Esophagus (tissue), 2 donors: ENCODE measurements around the gene GDAP1L1. TPM values are rescaled to one million over a fixed set of nuclear protein-coding genes. Genes with fewer than 3 reads are reported as not detected.
"Not testable (repeated sequence)": the region's sequence is repeated elsewhere in the genome, so short reads cannot be mapped to it uniquely, and the experiment has no call there.

Experiments used
- H3K27ac ChIP-seq, 2 donors: one replicate each; pipeline ENCODE4 v1.5.1; 2013; ENCODE audit warnings: low read depth in 2 of 2, mild to moderate bottlenecking in 2 of 2, inconsistent platforms in 1 of 2, low read length in 1 of 2, moderate library complexity in 1 of 2
- H3K27me3 ChIP-seq, 2 donors: one replicate each; pipeline ENCODE4 v1.6.1; 2013; ENCODE audit warnings: low read length in 2 of 2, control low read depth in 1 of 2, mild to moderate bottlenecking in 1 of 2; ENCODE audit not compliant: insufficient read depth in 2 of 2, control insufficient read depth in 1 of 2
- H3K36me3 ChIP-seq, 2 donors: one replicate each; pipeline ENCODE4 v1.6.1; 2013; ENCODE audit warnings: low read length in 1 of 2; ENCODE audit not compliant: control insufficient read depth in 2 of 2, insufficient read depth in 2 of 2
- H3K4me1 ChIP-seq, 2 donors: one replicate each; pipeline ENCODE4 v1.6.1; 2013; ENCODE audit warnings: low read length in 1 of 2; ENCODE audit not compliant: control insufficient read depth in 2 of 2, insufficient read depth in 2 of 2
- H3K4me3 ChIP-seq, 2 donors: one replicate each; pipeline ENCODE4 v1.5.1; 2013; ENCODE audit warnings: low read length in 2 of 2, mild to moderate bottlenecking in 2 of 2, low read depth in 1 of 2, moderate library complexity in 1 of 2
- H3K9me3 ChIP-seq, 2 donors: one replicate each; pipeline ENCODE4 v1.6.1; 2013; ENCODE audit warnings: mild to moderate bottlenecking in 2 of 2, low read depth in 1 of 2, low read length in 1 of 2, moderate library complexity in 1 of 2; ENCODE audit not compliant: control insufficient read depth in 2 of 2, insufficient read depth in 1 of 2
- WGBS, 2 donors: extraction: QIAGEN DNeasy Blood & Tissue Kit; methylation state at CpG; one replicate each; pipeline ENCODE4 v1.1.7; 2013; 5-methylcytosine and 5-hydroxymethylcytosine counted together
- polyA plus RNA-seq, 2 donors: library from polyadenylated mRNA; stranded (reverse); fragments of 200-250 nt; gene quantifications; one replicate each; pipeline ENCODE4 v1.2.3, GENCODE V29; 2013
- donor health status: healthy with polysubstance abuse.
- donor health status: Bipolar disorder and iron deficiency.

Gene GDAP1L1
- polyA plus RNA-seq, 2 donors: not detected

DNA sequence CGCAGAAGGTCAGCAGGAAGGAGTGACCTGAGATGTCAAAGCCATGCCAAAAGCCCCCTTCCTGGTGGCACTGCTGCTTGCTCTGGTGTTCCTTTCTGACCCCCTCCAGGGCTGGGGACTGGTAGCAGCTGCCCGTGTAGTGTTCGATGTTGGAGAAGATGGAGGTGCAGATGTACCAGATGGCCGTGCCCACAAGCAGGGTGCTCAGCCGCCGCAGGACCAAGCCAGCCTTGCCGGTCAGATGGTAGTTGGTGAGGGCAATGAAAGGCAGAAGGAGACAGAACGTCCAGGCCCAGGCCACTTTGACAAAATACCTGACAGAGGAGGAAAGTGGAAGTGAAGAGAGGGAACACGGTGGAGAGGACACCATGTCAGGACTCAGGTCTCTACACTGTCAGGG, 59.8 kb downstream of the GDAP1L1 start:
- peaks cover 3 to 9% of the 10 kb centered on the region in 2 donors for H3K4me1 ChIP-seq
- no peaks in the 10 kb centered on the region for H3K9me3 ChIP-seq
- H3K27ac ChIP-seq: no peak overlapping the region
- no peak overlapping the region for H3K4me3 ChIP-seq
- H3K27me3 ChIP-seq: no peaks in the 10 kb centered on the region
- WGBS, 2 donors: 90 to 93% methylated on average over 9 of the region's 9 CpGs
- peaks cover 0 to 3% of the 10 kb centered on the region in 2 donors for H3K36me3 ChIP-seq

DNA sequence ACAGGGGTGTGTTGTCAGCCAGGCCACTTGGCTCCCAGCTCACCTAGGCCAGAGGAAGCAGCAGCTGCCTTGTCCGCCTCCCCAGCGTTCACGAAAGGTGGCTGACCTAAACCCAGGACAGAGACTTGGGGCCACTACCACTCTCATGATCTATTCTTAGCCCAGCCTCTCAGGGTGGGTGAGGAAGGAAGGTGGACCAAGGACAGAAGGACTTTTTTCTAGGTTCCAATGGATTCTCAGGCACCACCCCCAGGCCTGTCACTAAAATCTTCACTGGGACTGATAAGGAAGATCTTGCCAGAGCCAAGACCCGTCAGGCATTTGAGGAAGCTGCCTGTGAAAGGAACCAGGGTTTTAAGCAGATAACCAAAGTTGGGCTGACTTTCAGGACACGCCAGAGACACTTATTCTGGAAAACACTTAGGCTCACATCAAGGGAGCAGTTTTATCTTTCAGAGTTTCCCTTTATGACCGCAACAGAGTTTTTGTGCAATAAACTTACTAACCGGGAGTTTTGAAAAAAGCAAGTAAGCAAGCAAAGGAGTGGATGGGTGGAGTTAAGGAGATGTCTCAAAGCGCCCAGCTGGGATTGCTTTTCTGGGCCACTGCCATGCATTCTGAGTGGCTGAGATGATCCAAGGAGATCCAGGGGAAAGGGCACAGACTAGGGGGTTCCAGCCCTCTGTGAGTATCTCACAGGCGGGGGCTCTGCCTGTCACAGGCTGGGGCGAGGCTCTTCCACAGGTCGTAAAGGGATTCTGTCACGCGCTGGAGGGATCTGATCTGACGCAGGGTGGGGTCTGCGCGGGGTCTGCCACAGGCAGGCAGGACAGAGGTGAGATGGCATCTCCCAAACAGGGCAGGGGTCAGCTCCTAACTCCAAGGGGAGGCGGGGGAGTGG, 62.9 kb downstream of the GDAP1L1 start:
- H3K9me3 ChIP-seq: no peaks in the 10 kb centered on the region
- 13 to 16% methylated on average over 16 to 17 of the region's 17 CpGs for WGBS, 2 donors
- no peaks in the 10 kb centered on the region for H3K27me3 ChIP-seq
- H3K27ac ChIP-seq: no peak overlapping the region
- peak overlapping the region; percentile 88 to 94 for H3K4me3 ChIP-seq
- peaks cover 0 to 3% of the 10 kb centered on the region in 2 donors for H3K36me3 ChIP-seq
- peaks cover 3 to 9% of the 10 kb centered on the region in 2 donors for H3K4me1 ChIP-seq

DNA sequence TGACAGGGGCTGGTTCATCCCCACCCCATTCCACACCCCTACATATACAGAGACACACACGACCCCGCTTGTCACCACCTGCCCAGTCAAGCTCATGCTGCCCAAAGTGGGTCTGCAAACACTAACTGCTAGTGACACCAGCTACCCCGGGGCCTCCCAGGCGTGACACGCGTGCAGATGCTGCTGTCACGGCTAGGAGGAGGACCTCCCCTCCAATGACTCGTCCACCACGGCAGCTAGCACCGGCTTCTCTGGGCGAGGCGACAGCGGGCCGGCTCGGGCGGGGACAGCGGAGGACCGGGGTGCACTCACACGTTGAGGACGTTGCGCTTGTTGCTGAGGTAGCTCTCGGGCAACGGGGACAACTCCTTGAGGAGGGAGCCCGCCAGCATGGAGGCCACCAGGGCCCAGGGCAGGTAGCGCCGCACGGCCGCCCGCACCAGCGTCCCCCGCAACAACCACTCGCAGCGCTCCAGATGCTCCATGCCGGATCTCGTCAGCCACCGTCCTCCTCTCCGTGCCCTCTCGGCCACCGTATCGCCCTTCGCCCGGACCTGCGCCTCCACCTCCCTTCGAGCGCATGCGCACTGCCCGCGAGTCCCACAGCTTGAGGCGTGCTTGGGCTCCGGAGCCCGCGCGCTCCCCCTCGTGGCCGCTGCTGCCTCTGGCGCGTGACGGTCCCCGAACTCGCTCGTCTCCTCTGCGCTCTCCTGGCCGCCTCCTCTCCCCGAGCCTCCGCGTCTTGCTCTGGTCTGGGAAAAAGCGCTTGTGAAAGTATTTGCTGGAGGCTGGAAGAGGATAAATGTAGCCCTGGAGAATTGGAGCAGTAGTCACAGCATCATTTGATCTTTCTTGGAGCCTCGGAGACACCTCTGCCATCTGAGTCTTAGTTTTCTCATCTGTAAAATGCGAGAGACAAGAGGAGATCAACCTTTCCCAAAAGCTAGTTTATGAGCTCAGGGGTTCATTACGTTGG, 63.8 kb downstream of the GDAP1L1 start, which contains the start of gene FITM2:
TSS of gene FITM2 (minus strand) at position 539 of the 976 bp plus-strand sequence. CDS start at position 485, 54 bp downstream.
- Histone ChIP-seq H3K27ac (peak within 1 kb of the TSS; percentile 64 to 65), H3K4me3 (peak within 1 kb of the TSS; percentile 88 to 94), H3K27me3 (no peaks in the 10 kb centered on the region), H3K36me3 (peaks cover 0 to 3% of the 10 kb centered on the region in 2 donors), H3K9me3 (no peaks in the 10 kb centered on the region), H3K4me1 (peaks cover 3 to 9% of the 10 kb centered on the region in 2 donors)
- 1% methylated on average over 59 to 70 of the region's 70 CpGs for WGBS, 2 donors

DNA sequence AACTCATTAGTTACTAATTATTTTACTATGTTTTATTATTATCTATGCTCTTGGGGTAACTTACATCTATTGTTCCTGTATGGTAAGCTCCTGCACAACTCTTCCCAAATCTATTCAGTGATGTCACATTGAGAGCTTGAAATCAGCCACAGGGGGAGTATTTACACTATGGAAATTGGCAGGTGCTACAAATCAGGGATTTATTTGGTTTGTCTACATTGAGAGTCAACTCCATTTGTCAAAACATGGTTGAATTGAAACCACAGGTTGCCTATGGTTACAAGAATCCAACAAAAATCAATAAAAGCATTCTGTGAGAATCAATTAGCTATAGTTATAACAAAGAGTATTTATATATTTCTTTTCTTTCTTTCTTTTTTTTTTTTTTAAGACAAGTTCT, 67.8 kb downstream of the GDAP1L1 start:
- no peaks in the 10 kb centered on the region for H3K27me3 ChIP-seq
- no peaks in the 10 kb centered on the region for H3K36me3 ChIP-seq
- peaks cover 0 to 6% of the 10 kb centered on the region in 2 donors for H3K4me1 ChIP-seq
- H3K9me3 ChIP-seq: no peaks in the 10 kb centered on the region
- no peak overlapping the region for H3K4me3 ChIP-seq
- H3K27ac ChIP-seq: no peak overlapping the region

DNA sequence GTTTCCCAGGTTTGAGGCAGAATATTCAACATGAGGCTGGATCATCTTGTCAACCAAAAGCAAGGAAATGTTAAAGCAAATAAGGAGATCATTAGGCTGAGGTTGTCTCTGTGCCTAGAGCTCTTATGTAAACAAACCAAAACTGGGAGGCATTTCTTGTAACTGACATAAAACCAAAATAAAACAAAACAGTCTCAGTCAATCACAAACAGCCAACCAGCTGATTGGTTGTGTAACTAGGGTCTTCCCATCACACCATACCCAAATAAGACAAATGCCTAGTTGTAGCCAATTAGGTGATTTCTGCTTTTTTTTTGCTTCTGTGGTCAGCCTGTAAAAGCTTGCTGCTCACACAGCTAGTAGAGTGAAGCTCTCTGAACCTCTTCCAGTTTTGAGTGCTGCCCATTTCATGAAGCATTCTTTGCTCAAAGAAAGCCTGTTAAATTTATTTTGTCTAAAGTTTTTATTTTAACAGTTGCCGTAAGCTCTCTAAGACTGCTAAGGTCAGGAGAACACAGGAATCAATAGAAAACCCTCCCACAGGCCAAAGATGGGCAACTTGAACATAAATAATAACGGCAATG, 72.8 kb downstream of the GDAP1L1 start:
- Histone ChIP-seq H3K4me3 (no peak overlapping the region), H3K9me3 (no peaks in the 10 kb centered on the region), H3K36me3 (no peaks in the 10 kb centered on the region), H3K27me3 (no peaks in the 10 kb centered on the region), H3K4me1 (peaks cover 0 to 4% of the 10 kb centered on the region in 2 donors), H3K27ac (no peak overlapping the region)
- 95% methylated on average over 2 of the region's 2 CpGs for WGBS, 2 donors

DNA sequence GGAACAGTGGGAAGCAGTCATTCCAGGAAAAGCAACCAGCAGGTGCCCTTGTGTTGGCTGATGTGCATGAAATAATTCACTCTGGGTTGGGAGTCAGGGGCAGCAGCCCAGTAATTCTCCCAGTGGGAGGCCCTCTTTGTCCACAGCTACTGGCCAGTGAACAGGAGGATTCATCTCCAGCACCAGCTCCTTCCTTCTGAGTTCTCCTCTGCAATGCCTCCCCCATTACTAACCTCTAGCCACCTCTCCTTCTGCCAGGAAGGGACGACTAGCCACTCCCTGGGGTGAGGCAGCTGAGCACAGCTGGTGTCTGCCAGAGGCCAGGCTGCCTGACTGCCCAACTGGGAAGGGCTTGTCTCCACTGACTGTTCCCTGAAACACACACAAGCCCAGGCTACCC, 77.2 kb downstream of the GDAP1L1 start:
- H3K27ac ChIP-seq: no peak overlapping the region
- H3K4me3 ChIP-seq: no peak overlapping the region
- H3K36me3 ChIP-seq: no peaks in the 10 kb centered on the region
- WGBS, 2 donors: 8 to 29% methylated on average over 1 of the region's 1 CpG
- peaks cover 0 to 3% of the 10 kb centered on the region in 2 donors for H3K27me3 ChIP-seq
- peaks cover 4 to 5% of the 10 kb centered on the region in 2 donors for H3K4me1 ChIP-seq
- H3K9me3 ChIP-seq: no peaks in the 10 kb centered on the region

DNA sequence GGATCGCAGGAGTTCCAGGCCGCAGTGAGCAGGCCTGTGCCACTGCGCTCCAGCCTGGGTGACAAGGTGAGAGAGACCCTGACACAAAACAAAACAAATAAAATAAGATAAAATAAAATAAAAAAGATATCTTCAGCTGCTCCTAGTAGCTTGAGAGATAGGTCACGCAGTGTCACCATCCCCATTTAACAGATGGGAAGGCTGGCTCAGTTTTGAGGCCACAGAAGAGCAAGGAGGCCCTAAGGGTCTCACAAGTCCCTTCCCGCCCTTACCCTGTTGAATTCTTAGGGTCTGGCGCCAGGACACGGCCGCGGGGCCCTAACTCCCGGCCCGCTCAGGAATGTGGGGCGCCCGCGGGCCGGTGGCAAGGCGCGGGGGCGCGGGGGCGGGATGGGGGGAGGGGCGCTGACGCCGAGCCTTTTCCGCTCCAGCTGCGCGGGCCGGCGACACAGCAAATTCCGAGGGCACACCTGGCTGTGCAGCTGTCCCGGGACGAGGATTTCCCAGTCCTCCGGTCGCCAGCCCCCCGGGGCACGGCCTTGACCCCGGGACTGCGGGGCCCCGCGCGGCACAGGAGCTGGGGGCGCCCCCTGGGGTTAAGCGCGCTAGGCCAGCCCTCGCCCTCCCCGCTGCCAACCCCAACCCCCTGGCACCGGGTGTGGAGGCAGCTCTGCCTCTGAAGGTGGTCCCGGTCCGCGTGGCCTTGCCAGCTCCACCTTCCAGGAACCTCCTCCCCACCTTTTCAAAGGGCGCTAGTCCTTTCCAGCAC, 79.5 kb downstream of the GDAP1L1 start:
- H3K27me3 ChIP-seq: peaks cover 0 to 3% of the 10 kb centered on the region in 2 donors
- H3K27ac ChIP-seq: no peak overlapping the region
- no peaks in the 10 kb centered on the region for H3K9me3 ChIP-seq
- no peaks in the 10 kb centered on the region for H3K36me3 ChIP-seq
- peak overlapping the region in 1 of 2 donors; percentile 24 for H3K4me3 ChIP-seq
- 10 to 16% methylated on average over 40 to 50 of the region's 50 CpGs for WGBS, 2 donors
- H3K4me1 ChIP-seq: peaks cover 4 to 5% of the 10 kb centered on the region in 2 donors

DNA sequence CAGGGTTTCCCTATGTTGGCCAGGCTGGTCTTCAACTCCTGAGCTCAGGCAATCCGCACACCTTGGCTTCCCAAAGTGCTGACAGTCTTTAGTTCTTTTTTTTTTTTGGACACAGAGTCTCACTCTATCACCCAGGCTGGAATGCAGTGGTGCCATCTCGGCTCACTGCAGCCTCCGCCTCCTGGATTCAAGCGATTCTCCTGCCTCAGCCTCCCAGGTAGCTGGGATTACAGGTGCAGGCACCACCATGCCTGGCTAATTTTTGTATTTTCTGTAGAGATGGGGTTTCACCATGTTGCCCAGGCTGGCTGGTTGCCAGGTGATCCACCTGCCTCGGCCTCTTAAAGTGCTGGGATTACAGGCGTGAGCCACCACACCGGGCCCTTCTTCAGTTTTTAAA, 80.6 kb downstream of the GDAP1L1 start:
- H3K4me1 ChIP-seq, H3K36me3 ChIP-seq, H3K4me3 ChIP-seq, H3K9me3 ChIP-seq, H3K27ac ChIP-seq, H3K27me3 ChIP-seq: not testable (repeated sequence)
- 84 to 87% methylated on average over 7 of the region's 7 CpGs for WGBS, 2 donors
